ENCODE results near the gene AP1S3. TPM values are rescaled to one million over a fixed set of nuclear protein-coding genes. Genes with fewer than 3 reads are reported as not detected.

The AP1S3 gene
- total RNA-seq, 1 experiment from 2014 or later, result 17.4 TPM

DNA sequence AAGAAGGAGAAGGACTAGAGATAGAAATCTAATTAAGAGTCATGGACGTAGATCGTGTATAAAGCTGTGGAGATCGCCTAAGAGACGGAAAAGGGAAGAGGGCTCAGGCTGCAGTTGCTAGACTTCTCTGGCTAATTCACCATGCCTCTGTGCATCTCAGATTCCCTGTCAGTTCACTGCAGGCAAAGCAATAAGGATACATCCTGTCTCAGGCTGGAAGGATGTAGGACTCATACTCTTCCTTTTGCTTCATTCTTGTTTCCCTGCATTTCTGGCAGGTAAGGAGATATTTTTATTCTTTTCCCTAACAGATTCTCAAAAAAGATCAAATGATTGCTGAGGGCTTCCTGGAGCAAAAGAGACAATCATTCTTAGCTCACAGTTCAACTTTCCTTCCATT lies 112.5 kb downstream of the AP1S3 start (continued):
- TF ChIP-seq GTF2I (CRISPR knock-in tag; conservative IDR thresholded peaks at IDR 0.05), result no peak
- TF ChIP-seq, protein P1, sequence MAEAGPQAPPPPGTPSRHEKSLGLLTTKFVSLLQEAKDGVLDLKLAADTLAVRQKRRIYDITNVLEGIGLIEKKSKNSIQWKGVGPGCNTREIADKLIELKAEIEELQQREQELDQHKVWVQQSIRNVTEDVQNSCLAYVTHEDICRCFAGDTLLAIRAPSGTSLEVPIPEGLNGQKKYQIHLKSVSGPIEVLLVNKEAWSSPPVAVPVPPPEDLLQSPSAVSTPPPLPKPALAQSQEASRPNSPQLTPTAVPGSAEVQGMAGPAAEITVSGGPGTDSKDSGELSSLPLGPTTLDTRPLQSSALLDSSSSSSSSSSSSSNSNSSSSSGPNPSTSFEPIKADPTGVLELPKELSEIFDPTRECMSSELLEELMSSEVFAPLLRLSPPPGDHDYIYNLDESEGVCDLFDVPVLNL (CRISPR knock-in tag; IDR thresholded peaks at IDR 0.05; ENCODE audit: borderline replicate concordance, low read depth), result no peak
- TF ChIP-seq, protein P2, sequence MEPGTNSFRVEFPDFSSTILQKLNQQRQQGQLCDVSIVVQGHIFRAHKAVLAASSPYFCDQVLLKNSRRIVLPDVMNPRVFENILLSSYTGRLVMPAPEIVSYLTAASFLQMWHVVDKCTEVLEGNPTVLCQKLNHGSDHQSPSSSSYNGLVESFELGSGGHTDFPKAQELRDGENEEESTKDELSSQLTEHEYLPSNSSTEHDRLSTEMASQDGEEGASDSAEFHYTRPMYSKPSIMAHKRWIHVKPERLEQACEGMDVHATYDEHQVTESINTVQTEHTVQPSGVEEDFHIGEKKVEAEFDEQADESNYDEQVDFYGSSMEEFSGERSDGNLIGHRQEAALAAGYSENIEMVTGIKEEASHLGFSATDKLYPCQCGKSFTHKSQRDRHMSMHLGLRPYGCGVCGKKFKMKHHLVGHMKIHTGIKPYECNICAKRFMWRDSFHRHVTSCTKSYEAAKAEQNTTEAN (CRISPR knock-in tag; IDR thresholded peaks at IDR 0.05), result no peak
- no peak for TF ChIP-seq NR2C2 (CRISPR knock-in tag; IDR thresholded peaks at IDR 0.05)

DNA sequence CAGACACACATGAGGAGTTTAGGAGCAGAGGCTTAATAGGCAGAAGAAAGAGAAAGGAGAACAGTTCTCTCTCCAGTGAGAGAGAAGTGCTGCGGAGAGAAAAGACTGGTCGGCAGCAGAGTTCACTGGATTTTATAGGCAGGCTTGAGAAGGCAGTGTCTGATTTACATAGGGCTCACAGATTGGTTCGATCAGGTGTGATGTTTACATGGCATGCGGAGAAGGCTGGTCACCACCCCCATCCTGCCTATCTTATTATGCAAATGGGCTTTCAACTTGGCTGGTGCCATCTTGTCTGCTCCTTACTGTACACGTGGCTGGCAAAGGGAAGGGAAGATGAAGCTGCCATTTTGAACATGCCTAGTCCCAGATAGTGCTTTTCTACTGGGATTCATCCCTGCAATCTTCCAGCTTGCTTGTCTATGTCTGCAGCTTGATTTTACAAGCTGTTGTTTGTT lies 113.4 kb downstream of the AP1S3 start:
- TF ChIP-seq, protein P3, sequence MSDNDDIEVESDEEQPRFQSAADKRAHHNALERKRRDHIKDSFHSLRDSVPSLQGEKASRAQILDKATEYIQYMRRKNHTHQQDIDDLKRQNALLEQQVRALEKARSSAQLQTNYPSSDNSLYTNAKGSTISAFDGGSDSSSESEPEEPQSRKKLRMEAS (CRISPR knock-in tag; IDR thresholded peaks at IDR 0.05), result no peak
- TF ChIP-seq, protein P4, sequence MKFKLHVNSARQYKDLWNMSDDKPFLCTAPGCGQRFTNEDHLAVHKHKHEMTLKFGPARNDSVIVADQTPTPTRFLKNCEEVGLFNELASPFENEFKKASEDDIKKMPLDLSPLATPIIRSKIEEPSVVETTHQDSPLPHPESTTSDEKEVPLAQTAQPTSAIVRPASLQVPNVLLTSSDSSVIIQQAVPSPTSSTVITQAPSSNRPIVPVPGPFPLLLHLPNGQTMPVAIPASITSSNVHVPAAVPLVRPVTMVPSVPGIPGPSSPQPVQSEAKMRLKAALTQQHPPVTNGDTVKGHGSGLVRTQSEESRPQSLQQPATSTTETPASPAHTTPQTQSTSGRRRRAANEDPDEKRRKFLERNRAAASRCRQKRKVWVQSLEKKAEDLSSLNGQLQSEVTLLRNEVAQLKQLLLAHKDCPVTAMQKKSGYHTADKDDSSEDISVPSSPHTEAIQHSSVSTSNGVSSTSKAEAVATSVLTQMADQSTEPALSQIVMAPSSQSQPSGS (CRISPR knock-in tag; IDR thresholded peaks at IDR 0.05; ENCODE audit: borderline replicate concordance, low read depth), result no peak
- TF ChIP-seq, protein P5, sequence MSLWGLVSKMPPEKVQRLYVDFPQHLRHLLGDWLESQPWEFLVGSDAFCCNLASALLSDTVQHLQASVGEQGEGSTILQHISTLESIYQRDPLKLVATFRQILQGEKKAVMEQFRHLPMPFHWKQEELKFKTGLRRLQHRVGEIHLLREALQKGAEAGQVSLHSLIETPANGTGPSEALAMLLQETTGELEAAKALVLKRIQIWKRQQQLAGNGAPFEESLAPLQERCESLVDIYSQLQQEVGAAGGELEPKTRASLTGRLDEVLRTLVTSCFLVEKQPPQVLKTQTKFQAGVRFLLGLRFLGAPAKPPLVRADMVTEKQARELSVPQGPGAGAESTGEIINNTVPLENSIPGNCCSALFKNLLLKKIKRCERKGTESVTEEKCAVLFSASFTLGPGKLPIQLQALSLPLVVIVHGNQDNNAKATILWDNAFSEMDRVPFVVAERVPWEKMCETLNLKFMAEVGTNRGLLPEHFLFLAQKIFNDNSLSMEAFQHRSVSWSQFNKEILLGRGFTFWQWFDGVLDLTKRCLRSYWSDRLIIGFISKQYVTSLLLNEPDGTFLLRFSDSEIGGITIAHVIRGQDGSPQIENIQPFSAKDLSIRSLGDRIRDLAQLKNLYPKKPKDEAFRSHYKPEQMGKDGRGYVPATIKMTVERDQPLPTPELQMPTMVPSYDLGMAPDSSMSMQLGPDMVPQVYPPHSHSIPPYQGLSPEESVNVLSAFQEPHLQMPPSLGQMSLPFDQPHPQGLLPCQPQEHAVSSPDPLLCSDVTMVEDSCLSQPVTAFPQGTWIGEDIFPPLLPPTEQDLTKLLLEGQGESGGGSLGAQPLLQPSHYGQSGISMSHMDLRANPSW (CRISPR knock-in tag; conservative IDR thresholded peaks at IDR 0.05; ENCODE audit: low read depth), result no peak
- TF ChIP-seq, protein P1 (CRISPR knock-in tag; IDR thresholded peaks at IDR 0.05; ENCODE audit: borderline replicate concordance, low read depth), result no peak
- TF ChIP-seq, protein P6, sequence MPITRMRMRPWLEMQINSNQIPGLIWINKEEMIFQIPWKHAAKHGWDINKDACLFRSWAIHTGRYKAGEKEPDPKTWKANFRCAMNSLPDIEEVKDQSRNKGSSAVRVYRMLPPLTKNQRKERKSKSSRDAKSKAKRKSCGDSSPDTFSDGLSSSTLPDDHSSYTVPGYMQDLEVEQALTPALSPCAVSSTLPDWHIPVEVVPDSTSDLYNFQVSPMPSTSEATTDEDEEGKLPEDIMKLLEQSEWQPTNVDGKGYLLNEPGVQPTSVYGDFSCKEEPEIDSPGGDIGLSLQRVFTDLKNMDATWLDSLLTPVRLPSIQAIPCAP (CRISPR knock-in tag; IDR thresholded peaks at IDR 0.05), result no peak
- TF ChIP-seq OVOL2 (CRISPR knock-in tag; IDR thresholded peaks at IDR 0.05; ENCODE audit: borderline replicate concordance) (no peak), TEAD4 (CRISPR knock-in tag; IDR thresholded peaks at IDR 0.05) (no peak), JAZF1 (CRISPR knock-in tag; IDR thresholded peaks at IDR 0.05) (no peak), ZNF219 (CRISPR knock-in tag; IDR thresholded peaks at IDR 0.05; ENCODE audit: borderline replicate concordance) (no peak), SOX15 (CRISPR knock-in tag; IDR thresholded peaks at IDR 0.05) (no peak)
- ChIA-PET POLR2A (no interaction called here), CTCF (interaction anchor here (1.6 to 2.5 kb wide), 2 partner anchors 26 to 137 kb away, joined by 3 to 6 read pairs; no protein-coding TSS in a partner anchor)
- Mint-ChIP-seq H3K36me3 (peaks cover 7% of the 10 kb centered on the region), H3K9me3 (peaks cover 8% of the 10 kb centered on the region), H3K4me3 (no peak overlapping the region), H3K27ac (peak overlapping the region; percentile 88; the same call in 1 of the 2 replicates), H3K27me3 (ENCODE audit: low read depth) (no peaks in the 10 kb centered on the region), H3K4me1 (peaks cover 39% of the 10 kb centered on the region)
- no peak for DNase-seq (ENCODE audit: low spot score)
- ATAC-seq, result peak; percentile 17

DNA sequence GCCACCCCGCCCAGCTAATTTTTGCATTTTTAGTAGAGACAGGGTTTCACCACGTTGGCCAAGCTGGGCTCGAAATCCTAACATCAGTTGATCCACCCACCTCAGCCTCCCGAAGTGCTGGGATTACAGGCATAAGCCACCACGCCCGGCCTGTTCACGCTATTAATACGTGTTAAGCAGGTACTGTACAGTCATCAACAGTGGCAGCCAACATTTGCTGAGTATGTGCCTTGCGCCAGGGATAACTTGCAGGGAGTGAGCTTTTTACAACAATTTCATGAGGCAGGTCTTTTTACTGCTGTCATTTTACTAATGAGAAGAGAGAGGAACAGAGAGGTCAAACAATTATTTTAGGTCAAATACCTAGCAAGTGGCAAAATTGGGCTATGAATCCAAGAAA lies 115.2 kb downstream of the AP1S3 start:
- Mint-ChIP-seq H3K27ac (no peak overlapping the region), H3K36me3 (peaks cover 21% of the 10 kb centered on the region), H3K27me3 (ENCODE audit: low read depth) (no peaks in the 10 kb centered on the region), H3K9me3 (peaks cover 22% of the 10 kb centered on the region), H3K4me1 (peaks cover 36% of the 10 kb centered on the region), H3K4me3 (no peak overlapping the region)
- ChIA-PET POLR2A (no interaction called here), CTCF (no interaction called here)
- DNase-seq (ENCODE audit: low spot score), result no peak
- no peak for ATAC-seq
- TF ChIP-seq ZNF671 (CRISPR knock-in tag; IDR thresholded peaks at IDR 0.05) (no peak), ZNF423 (CRISPR knock-in tag; IDR thresholded peaks at IDR 0.05) (no peak), CBFB (CRISPR knock-in tag; IDR thresholded peaks at IDR 0.05; ENCODE audit: low read depth) (no peak)
- TF ChIP-seq, protein P7, sequence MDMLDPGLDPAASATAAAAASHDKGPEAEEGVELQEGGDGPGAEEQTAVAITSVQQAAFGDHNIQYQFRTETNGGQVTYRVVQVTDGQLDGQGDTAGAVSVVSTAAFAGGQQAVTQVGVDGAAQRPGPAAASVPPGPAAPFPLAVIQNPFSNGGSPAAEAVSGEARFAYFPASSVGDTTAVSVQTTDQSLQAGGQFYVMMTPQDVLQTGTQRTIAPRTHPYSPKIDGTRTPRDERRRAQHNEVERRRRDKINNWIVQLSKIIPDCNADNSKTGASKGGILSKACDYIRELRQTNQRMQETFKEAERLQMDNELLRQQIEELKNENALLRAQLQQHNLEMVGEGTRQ (CRISPR knock-in tag; IDR thresholded peaks at IDR 0.05), result no peak
- TF ChIP-seq, protein P2 (CRISPR knock-in tag; IDR thresholded peaks at IDR 0.05), result no peak
